Hematopoietic multipotent progenitor cell treated with erythropoietin and hydrocortisone succinate and interleukin-3 and kit ligand, for 17 days (in vitro differentiated cells): ENCODE results near the gene TARS1.
"Not testable (repeated sequence)": the region's sequence is repeated elsewhere in the genome, so short reads cannot be mapped to it uniquely, and the experiment has no call there.

Experiments
- DNase-seq: peaks from one replicate; pipeline ENCODE4 v3.0.0-alpha.2; 2015; ENCODE audit warnings: low spot score

The TARS1 gene

GRCh38 chr5:33488558-33489355 lies 48.0 kb downstream of the TARS1 start:
- no peak for DNase-seq

- no peak for DNase-seq
Observed at GRCh38 chr5:33489481-33490067, 48.8 kb downstream of the TARS1 start.

- DNase-seq, result no peak
Observed at GRCh38 chr5:33490071-33490665, 49.4 kb downstream of the TARS1 start.

- no peak for DNase-seq
Observed at GRCh38 chr5:33491941-33492340, 51.2 kb downstream of the TARS1 start.

GRCh38 chr5:33494466-33494865 lies 53.7 kb downstream of the TARS1 start:
- DNase-seq, result no peak

- DNase-seq, result no peak
Observed at GRCh38 chr5:33501260-33501659, 60.5 kb downstream of the TARS1 start.

GRCh38 chr5:33501899-33502298 lies 61.1 kb downstream of the TARS1 start:
- no peak for DNase-seq

- no peak for DNase-seq
Observed at GRCh38 chr5:33504570-33504969, 63.8 kb downstream of the TARS1 start.

GRCh38 chr5:33507426-33507825 lies 66.7 kb downstream of the TARS1 start:
- DNase-seq, result no peak

- DNase-seq, result no peak
Observed at GRCh38 chr5:33509036-33509435, 68.3 kb downstream of the TARS1 start.

GRCh38 chr5:33513462-33514185 lies 72.9 kb downstream of the TARS1 start:
- DNase-seq, result no peak

- DNase-seq, result not testable (repeated sequence)
Observed at GRCh38 chr5:33515366-33515765, 74.6 kb downstream of the TARS1 start.

- no peak for DNase-seq
Observed at GRCh38 chr5:33516421-33516820, 75.7 kb downstream of the TARS1 start.
